Measurements from ENCODE around the gene TMEM79.

Gene TMEM79, protein sequence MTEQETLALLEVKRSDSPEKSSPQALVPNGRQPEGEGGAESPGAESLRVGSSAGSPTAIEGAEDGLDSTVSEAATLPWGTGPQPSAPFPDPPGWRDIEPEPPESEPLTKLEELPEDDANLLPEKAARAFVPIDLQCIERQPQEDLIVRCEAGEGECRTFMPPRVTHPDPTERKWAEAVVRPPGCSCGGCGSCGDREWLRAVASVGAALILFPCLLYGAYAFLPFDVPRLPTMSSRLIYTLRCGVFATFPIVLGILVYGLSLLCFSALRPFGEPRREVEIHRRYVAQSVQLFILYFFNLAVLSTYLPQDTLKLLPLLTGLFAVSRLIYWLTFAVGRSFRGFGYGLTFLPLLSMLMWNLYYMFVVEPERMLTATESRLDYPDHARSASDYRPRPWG

DNA sequence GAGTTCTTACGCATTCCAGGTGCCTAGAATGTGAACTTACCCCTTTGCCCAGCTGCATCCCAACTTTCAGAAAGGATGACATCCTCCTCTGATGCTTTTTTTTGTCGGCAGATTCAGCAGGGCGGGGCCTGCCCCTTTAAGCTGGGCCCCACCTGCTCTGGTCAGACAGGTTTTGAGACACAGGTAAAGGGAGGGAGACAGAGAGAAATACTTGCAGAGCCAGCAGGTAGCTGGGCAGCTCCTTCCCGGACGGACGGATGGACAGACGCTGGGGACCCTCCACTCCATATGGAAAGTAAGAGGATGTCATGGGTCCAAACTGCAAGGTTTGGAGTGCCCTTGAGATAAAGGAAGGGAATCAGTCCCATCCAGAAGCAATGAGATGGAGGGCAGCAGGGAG, at the start of gene TMEM79:
TSS of gene TMEM79 (plus strand) at position 214 of the 400 bp plus-strand sequence. CDS start 902 bp downstream, outside the sequence.
- DNase-seq (ENCODE audit: low read depth in 2 of 2, low spot score in 1 of 2), result no peak

DNA sequence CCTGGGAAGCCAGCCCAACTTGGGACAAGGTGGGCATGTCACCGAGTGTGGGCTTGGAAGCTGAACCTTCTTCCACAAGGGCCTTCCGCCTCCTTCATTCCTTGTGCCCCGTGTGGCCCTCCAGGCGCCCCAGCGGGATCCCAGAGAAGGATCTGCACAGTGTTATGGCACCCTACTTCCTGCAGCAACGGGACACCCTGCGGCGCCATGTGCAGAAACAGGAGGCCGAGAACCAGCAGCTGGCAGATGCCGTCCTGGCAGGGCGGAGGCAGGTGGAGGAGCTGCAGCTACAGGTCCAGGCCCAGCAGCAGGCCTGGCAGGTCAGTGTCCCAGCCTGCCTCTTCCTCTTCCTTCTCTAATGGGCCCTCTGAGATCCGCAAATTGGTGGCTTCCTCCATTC, 48.0 kb upstream of the TMEM79 start:
- DNase-seq (ENCODE audit: low read depth in 2 of 2, low spot score in 1 of 2), result no peak

DNA sequence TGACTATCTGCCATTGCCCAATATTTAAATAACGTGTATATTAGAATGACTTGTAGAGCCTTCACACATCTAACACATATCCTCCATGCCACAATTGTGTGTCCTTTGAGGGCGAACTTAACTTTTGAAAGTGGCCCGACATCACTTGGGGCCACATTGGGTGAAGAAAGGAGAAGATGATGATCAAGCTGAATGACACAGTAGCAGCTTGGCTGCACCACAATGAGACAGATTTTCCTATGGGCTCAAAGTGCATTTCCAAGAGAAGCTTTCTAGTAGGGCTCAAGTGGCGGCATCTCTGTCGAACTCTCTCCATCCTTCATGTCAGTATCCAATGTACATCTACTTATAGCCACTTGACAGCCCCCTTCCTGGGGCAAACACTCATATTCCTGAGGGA, 45.9 kb upstream of the TMEM79 start:
- DNase-seq (ENCODE audit: low read depth in 2 of 2, low spot score in 1 of 2), result no peak

GRCh38 chr1:156241311-156241811, 42.8 kb upstream of the TMEM79 start:
- no peak for DNase-seq (ENCODE audit: low read depth in 2 of 2, low spot score in 1 of 2)

GRCh38 chr1:156241926-156242325, 42.2 kb upstream of the TMEM79 start, which contains the start of gene BGLAP:
Gene BGLAP (plus strand): TSS chr1:156242184. CDS start chr1:156242232, 48 bp downstream.
- DNase-seq (ENCODE audit: low read depth in 2 of 2, low spot score in 1 of 2), result no peak

DNA sequence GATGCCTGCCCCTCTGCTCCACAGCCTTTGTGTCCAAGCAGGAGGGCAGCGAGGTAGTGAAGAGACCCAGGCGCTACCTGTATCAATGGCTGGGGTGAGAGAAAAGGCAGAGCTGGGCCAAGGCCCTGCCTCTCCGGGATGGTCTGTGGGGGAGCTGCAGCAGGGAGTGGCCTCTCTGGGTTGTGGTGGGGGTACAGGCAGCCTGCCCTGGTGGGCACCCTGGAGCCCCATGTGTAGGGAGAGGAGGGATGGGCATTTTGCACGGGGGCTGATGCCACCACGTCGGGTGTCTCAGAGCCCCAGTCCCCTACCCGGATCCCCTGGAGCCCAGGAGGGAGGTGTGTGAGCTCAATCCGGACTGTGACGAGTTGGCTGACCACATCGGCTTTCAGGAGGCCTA, 41.4 kb upstream of the TMEM79 start:
- DNase-seq (ENCODE audit: low read depth in 2 of 2, low spot score in 1 of 2), result no peak

GRCh38 chr1:156244126-156244525, 40.0 kb upstream of the TMEM79 start:
- DNase-seq (ENCODE audit: low read depth in 2 of 2, low spot score in 1 of 2), result no peak

DNA sequence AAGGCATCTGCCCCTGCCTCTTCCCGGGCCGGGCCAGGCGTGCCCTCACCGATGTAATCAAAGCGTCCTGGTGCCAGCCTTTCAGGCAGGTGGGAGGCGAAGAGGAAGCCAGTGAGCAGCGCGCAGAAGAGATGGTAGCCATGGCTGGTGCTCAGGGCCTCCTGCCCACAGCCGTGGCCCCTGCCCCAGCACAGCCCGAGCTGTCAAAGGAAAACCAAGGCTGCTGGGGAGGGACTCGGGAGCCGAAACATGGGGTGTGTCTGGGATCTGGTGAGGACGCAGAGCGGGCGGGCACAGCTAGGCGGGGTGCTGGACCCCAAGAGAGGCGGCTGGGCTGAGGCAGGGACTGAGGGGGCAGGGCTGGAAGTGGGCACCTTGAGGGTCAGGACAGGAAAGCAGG, 39.4 kb upstream of the TMEM79 start:
- no peak for DNase-seq (ENCODE audit: low read depth in 2 of 2, low spot score in 1 of 2)

DNA sequence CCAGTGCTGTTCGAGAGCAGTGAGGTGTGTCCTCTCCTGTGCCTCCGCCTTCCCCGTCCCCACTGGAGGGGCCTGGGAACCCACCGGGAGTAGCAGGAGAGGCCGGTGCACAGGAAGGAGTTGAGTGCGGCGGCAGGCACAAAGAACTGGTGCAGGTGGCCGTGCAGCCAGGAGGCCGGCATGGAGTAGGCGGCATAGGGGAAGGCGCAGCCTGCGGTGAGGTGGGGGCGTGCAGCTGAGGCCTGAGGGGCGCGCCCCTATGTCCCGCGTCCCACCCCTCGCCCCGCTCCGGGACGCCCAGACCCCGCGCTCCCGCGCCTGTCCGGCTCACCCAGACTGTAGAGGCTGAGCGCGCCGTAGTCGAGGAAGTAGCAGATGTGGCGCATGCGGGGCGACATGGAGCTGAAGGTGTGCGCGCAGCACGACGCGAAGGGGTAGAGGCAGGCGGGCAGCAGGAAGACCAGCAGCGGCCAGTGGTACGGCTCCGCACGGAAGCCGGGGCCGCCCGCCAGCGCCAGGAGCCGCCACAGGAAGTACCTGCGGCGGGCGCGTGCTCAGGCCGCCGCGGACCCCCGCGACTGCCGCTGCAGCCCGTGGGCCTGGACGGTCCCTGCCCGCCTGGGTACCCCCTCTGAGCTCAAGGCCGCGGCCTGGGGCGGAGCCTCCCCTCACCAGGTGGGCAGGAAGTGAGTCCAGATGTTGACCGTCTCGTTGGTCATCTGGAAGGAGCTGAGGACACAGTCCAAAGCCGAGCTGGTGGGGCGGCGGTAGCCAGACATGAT, 38.5 kb upstream of the TMEM79 start:
- no peak for DNase-seq (ENCODE audit: low read depth in 2 of 2, low spot score in 1 of 2)

GRCh38 chr1:156246241-156246780, 37.8 kb upstream of the TMEM79 start:
- DNase-seq (ENCODE audit: low read depth in 2 of 2, low spot score in 1 of 2), result no peak

DNA sequence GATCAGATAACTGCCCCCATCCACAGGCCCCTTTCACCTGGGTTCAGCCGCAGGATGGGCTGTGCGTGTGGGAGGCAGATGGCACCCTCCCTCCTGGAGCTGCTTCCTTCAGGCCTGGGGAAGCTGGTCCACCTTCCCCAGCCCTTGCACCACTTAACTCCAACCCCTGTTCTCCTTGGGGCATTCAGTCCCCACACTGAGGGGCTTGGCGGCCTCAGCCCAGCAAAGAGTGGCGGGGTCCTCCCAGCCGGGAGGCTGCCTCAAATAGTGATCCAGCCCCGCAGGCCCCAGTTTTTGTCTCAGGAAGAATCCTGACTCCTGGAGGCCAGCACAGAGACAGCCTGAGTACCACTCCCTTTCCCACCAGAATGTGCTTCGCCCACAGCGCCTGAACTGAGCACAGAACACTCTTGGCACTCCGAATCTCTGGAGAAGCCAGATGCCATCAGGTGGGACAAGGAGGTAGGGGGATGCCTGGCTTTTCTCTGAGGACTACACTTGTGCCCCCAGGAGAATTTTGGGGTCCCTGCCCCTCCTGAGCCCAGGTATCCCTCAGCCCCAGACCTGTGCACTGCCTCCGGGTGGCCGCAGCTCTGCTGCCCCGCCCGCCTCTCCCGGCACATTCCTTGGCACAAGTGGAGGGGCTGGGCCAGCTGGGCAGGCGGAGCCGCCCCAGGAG, 37.2 kb upstream of the TMEM79 start:
- DNase-seq (ENCODE audit: low read depth in 2 of 2, low spot score in 1 of 2), result no peak

DNA sequence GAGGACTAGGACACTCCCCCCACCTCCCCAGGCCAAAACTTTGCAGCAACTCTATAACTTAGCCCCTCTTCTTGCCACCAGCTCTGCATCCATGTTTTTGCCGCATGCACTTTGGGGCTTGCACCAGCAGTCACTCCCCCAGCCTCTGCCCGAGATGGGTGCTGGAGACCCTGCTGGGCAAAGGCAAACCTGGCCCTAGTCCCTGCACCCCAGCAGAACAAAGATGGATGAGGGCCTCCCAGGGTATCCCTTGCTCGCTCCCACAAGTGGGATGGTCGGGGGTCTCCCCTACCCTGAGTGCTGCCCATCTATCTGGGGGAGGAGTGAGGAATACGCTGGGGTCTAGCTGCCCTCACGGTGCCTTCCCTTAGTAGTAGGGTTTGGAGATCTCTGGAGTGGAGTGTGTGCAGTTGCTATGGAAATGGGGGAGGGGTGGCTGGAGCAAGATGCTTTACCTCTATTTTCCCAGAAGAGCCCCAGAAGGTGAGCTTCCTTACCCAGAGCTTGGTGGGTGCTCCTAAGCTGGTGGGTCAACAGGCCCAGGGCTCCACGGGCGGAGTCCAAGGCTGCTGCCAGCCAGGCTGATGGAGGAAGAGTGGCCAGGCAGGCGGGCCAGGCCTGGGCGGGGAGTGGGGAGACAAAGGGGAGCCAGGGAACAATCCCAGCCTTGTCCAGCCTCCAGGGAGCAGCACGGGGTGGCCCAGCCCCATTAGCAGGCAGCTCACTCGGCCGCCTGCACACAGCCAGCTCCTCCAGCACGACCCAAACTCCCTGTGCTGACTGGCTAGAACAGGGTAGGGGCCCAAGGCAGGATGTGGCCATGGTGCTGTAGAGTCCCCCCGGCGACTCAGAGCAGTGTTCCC, 36.4 kb upstream of the TMEM79 start, which contains the start of gene PAQR6:
TSS of gene PAQR6 (minus strand) at position 597 of the 863 bp plus-strand sequence. CDS start 1,325 bp downstream, outside the sequence.
- no peak for DNase-seq (ENCODE audit: low read depth in 2 of 2, low spot score in 1 of 2)

DNA sequence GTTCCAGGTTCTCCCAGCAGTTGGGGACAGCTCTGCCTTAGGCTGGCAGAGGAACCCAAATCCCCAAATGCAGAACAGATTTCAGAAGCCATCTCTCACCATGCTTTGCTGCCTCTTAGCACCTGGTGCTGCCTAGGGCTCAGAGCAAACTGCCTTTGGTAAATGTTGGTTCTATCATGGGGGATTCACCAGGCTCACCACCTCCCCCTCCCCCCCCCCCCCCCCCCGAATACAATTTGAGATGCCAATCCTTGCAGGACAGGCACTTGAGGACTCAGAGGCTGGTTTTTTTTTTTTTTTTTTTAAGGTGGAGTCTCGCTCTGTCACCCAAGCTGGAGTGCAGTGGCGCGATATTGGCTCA, 35.8 kb upstream of the TMEM79 start:
- DNase-seq (ENCODE audit: low read depth in 2 of 2, low spot score in 1 of 2), result no peak

DNA sequence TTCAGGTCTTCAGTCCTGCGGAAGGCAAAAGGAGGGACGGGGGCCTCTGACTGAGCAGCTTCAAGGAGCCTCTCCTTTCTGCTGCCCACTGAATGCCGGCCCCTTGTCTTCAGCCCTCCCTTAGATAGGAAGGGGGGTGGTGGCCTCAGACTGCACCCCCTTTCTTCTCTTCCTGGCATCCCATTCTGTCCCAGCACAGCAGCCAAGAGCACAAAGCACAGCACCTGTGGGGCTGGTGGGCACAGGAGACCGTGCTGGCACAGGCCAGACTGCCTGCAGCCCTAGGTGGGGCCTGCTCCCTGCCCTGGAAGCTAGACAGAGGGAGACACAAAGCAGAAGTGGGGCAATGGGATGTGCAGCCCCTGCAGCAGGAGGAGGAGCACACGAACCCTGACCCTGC, 34.5 kb upstream of the TMEM79 start:
- no peak for DNase-seq (ENCODE audit: low read depth in 2 of 2, low spot score in 1 of 2)

- DNase-seq (ENCODE audit: low read depth in 2 of 2, low spot score in 1 of 2), result no peak
These were observed 32.6 kb upstream of the TMEM79 start for GRCh38 chr1:156251527-156251926.

- DNase-seq (ENCODE audit: low read depth in 2 of 2, low spot score in 1 of 2), result no peak
These were observed 30.5 kb upstream of the TMEM79 start for GRCh38 chr1:156253634-156254033.

DNA sequence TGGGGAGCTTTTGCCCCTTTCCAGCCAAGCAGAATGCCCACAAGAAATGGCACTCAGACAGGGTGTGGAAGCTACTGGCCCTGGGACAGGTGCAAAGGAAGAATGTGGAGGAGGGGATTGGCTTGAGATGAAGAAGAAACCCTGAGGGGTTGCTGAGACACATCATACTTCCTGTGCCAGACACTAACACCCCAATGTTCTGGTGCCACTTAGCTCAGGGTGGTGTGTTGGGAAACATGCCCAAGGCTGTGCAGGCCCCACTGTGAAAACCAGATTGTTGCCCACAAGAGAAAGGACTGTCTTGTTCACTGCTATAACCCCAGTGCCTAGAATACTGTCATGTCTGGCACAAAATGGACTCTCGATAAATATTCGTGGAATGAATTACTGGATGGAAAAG, 26.4 kb upstream of the TMEM79 start:
- DNase-seq (ENCODE audit: low read depth in 2 of 2, low spot score in 1 of 2), result no peak

GRCh38 chr1:156258859-156259258, 25.3 kb upstream of the TMEM79 start:
- no peak for DNase-seq (ENCODE audit: low read depth in 2 of 2, low spot score in 1 of 2)

- no peak for DNase-seq (ENCODE audit: low read depth in 2 of 2, low spot score in 1 of 2)
These were observed 24.3 kb upstream of the TMEM79 start for GRCh38 chr1:156259805-156260204.

- DNase-seq (ENCODE audit: low read depth in 2 of 2, low spot score in 1 of 2), result no peak
These were observed 23.2 kb upstream of the TMEM79 start for GRCh38 chr1:156260896-156261295.
